Measurements from ENCODE around the gene TSC22D2.

The TSC22D2 gene

GRCh38 chr3:150408221-150409124 is at the start of gene TSC22D2:
Gene TSC22D2 (plus strand): TSS chr3:150408298. CDS start chr3:150409351, 1,053 bp downstream.
- DNase-seq (ENCODE audit: low read depth), result peak; percentile 98

GRCh38 chr3:150359381-150359780 is 48.7 kb upstream of the TSC22D2 start:
- DNase-seq (ENCODE audit: low read depth), result no peak

DNA sequence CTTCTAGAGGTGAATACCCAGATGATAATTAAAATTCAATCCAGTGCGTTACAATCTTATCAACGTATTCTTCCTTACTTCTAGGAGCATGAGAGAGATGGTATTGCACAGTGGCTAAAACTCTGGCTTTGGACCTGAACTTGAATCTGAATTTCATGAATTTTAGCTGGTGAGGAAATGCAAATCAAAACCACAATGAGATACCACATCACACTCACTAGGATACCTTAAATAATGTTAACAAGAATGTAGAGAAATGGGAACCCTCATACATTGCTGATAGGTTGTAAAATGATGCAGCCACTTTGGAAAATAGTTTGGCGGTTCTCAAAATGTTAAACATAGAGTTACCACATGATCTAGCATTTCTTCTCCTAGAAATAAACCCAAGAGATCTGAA is 47.1 kb upstream of the TSC22D2 start:
- no peak for DNase-seq (ENCODE audit: low read depth)

DNA sequence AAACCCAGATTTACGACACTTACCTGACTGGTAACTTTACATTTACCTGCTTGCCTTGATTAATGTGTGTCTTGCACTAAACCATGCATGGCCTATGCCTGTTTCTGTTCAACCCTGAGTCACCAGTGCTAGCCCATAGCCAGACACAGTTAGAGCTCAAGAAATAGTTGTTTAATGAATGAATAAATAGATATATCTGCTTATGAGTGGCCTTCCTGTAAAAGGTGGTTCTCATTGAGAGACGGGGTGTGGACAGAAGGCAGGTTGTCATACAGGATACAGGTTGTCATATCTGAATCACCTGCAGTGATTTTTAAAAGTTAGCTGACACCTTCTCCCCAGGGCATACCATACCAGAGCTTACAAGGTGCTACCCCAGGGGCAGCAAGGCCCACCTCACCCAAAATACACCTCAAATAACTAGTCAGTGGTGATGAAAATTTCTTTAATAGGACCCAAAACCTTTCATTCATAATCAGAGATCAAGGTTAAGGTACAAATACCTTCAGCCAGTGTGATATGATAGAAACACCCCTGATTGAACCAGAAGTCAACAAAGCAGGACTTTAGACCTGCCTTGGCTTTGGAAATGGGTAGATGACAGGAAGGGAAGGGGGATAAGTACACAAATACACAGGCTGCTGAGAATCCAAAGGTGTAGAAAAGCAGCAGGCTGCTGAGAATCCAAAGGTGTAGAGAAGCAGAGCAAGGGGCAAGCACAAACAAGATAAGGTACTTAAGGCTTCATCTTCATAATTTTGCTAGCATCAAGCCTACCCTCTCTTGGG is 45.4 kb upstream of the TSC22D2 start:
- no peak for DNase-seq (ENCODE audit: low read depth)

GRCh38 chr3:150363420-150363819 is 44.7 kb upstream of the TSC22D2 start:
- no peak for DNase-seq (ENCODE audit: low read depth)

GRCh38 chr3:150365132-150365604 is 42.9 kb upstream of the TSC22D2 start:
- DNase-seq (ENCODE audit: low read depth), result no peak

- DNase-seq (ENCODE audit: low read depth), result no peak
These were observed 40.3 kb upstream of the TSC22D2 start for GRCh38 chr3:150367757-150368156.

GRCh38 chr3:150370122-150370602 is 37.9 kb upstream of the TSC22D2 start:
- DNase-seq (ENCODE audit: low read depth), result no peak

DNA sequence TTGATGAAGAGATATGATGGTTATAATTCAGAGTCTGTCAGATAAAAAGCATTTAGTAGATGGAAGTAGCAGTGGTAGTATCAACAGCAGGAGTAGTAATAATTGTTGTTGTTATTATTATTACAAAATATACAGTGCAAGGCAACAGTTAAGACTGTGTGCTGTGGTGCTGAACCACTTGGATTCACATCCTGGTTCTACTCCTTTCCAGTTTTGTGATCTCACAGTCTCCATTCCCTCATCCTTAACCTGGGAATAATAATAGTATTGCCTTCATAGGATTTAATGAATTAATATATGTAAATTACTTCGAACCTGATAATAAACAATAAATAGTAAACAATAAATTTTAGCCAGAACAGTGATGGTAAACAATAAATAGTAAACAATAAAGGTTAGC is 37.1 kb upstream of the TSC22D2 start:
- DNase-seq (ENCODE audit: low read depth), result no peak

- no peak for DNase-seq (ENCODE audit: low read depth)
These were observed 36.3 kb upstream of the TSC22D2 start for GRCh38 chr3:150371741-150372254.

GRCh38 chr3:150372320-150372719 is 35.8 kb upstream of the TSC22D2 start:
- DNase-seq (ENCODE audit: low read depth), result no peak

DNA sequence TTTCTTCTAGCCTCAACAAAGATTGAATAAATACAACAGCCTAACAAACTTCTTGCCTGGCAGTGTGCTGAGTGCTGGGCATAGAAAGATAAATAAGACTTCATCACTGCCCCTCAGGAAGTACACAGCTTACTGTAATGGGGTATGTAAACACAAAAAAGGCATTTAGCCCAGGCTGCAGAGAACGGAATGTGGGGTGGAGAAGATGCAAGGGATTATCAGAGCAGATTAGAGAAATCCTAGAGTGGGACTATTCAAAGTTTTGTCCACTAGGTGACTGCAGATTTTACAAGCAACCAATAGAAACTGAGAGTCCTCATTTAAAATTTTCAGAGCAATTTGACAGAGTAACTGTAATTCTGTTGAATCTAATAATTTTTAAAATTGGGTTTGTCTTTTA is 35.4 kb upstream of the TSC22D2 start:
- no peak for DNase-seq (ENCODE audit: low read depth)

DNA sequence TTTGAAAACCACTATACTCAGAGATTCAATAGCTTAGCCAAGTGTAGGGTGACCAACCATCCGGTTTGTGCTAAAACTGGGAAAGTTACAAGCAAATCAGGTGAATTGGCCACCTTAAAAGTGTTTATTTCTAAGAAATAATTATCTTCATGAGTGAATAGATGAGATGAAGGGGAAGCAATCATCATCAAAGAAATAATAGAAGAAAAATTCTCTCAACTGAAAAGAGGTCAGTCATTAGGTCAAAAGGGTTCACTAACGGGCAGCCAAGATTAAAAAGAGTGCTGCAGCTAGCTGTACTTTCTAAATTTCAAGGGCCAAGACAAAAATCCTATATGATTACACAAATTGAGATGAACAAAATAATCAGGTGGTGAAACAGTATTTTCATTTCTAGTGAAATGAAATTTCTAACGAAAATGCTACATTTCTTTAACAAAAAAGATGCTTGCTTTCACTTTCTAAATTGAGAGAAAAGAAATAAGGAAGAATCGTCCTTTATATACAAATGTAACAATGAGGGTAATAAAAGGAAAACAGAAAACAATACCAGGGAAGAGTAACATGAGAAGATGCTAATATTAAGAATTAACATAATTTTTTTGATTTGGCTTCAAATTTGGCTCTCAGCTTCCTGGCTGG is 34.7 kb upstream of the TSC22D2 start:
- DNase-seq (ENCODE audit: low read depth), result no peak

GRCh38 chr3:150374975-150375374 is 33.1 kb upstream of the TSC22D2 start:
- no peak for DNase-seq (ENCODE audit: low read depth)

GRCh38 chr3:150376001-150376848 is 31.9 kb upstream of the TSC22D2 start:
- no peak for DNase-seq (ENCODE audit: low read depth)

- DNase-seq (ENCODE audit: low read depth), result no peak
These were observed 30.3 kb upstream of the TSC22D2 start for GRCh38 chr3:150377601-150378300.

DNA sequence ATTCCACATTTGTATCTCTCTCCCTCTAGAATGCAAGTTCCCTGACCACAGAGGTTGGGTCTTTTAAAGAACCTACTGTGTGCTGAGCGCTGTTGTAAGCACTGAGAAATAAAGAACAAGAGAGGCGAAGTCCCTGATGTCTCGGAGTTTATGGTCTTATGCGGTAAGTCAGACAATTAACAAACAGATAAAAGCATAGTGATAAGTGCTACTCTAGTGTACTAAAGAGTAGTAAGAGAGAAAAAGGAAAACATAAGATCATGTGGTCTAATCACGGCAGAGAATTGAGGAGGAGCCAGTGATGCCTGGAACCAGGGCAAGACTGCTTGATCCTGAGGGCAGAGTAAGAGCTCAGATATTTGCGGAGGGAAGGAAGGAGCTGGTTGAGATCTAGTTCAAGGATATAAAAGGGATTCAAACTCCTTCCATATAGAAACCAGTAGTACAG is 29.8 kb upstream of the TSC22D2 start:
- no peak for DNase-seq (ENCODE audit: low read depth)

GRCh38 chr3:150379469-150379868 is 28.6 kb upstream of the TSC22D2 start:
- no peak for DNase-seq (ENCODE audit: low read depth)

DNA sequence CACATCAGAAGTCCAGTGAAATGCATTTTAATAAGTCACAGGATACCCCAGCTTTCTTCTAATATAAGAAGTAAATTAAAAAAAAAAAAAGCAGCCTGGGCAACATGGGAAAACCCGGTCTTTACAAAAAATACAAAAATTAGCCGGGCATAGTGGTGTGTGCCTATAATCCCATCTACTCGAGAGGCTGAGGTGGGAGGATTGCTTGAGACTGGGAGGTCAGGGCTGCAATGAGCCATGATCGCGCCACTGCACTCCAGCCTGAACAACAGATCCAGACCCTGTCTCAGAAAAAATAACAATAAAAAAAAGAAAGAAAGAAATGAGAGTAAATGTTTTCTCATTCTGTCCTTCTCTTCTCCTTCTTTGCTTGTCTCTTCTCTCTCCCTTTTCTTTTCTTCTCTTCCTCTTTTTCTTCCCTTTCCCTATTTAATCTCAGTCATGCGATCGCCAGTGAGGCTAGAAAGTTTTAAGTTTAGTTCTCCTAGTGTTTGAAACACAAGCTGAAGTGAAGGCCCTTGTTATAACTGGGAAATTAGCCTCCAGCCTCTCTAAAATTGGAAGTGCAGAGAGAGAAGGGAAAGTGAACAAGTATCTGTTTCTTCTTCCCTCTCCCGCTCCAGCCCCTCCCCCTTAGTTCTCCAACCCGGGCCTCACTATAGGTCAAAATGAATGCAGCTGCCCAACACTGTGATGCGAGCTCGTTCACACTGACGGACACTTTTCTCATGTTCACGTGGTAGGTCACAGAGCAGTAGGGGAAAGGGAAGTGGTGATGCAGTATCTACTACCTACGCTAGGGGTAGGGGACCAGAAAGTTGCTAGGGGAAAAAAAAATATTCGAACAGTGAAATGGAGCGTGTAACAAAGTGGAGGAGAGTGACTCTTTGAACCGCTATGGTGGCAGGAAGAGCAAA is 23.5 kb upstream of the TSC22D2 start:
- no peak for DNase-seq (ENCODE audit: low read depth)
